MM.1S (cell line): Measurements from ENCODE around the gene PRKCG.

Experiments
- DNase-seq: peaks from one replicate; pipeline ENCODE4 v3.0.0-alpha.2; 2015
- H2AFZ ChIP-seq: fragments of 300-600 bp; sonication (generic); 2 replicates; pipeline ENCODE4 v1.6.0; 2016; ENCODE audit warnings: antibody characterized with exemption, low read length
- H3F3A ChIP-seq: fragments of 300-600 bp; sonication (generic); 2 replicates; pipeline ENCODE4 v1.6.1; 2016; ENCODE audit warnings: mild to moderate bottlenecking, antibody characterized with exemption, low read length, moderate library complexity, mixed read lengths; ENCODE audit not compliant: insufficient read depth
- H3K27ac ChIP-seq: fragments of 300-600 bp; sonication (generic); 2 replicates; pipeline ENCODE4 v1.5.1; 2016; ENCODE audit warnings: mild to moderate bottlenecking, low read length
- H3K27me3 ChIP-seq: fragments of 300-600 bp; sonication (generic); replicated peaks from 2 replicates; pipeline ENCODE4 v1.6.0; 2016; ENCODE audit warnings: low read length; ENCODE audit not compliant: insufficient read depth
- H3K36me3 ChIP-seq: fragments of 300-600 bp; sonication (generic); replicated peaks from 2 replicates; pipeline ENCODE4 v1.6.1; 2016; ENCODE audit warnings: mild to moderate bottlenecking, low read length, mixed read lengths; ENCODE audit not compliant: insufficient read depth
- H3K4me1 ChIP-seq: fragments of 300-600 bp; sonication (generic); 2 replicates; pipeline ENCODE4 v1.6.1; 2016; ENCODE audit warnings: low read length, mixed read lengths
- H3K4me2 ChIP-seq: fragments of 300-600 bp; sonication (generic); 2 replicates; pipeline ENCODE4 v1.6.0; 2016; ENCODE audit warnings: low read depth, low read length
- H3K4me3 ChIP-seq: fragments of 300-600 bp; sonication (generic); 2 replicates; pipeline ENCODE4 v1.5.1; 2016; ENCODE audit warnings: low read length, mixed read lengths
- H3K79me2 ChIP-seq: fragments of 300-600 bp; sonication (generic); 2 replicates; pipeline ENCODE4 v1.6.1; 2016; ENCODE audit warnings: mixed run types, low read length, mixed read lengths
- H3K9ac ChIP-seq: fragments of 300-600 bp; sonication (generic); 2 replicates; pipeline ENCODE4 v1.6.1; 2016; ENCODE audit warnings: low read length, mixed read lengths
- H3K9me2 ChIP-seq: fragments of 300-600 bp; sonication (generic); replicated peaks from 2 replicates; pipeline ENCODE4 v1.6.1; 2016; ENCODE audit warnings: mild to moderate bottlenecking, low read length, mixed read lengths; ENCODE audit not compliant: insufficient read depth
- H3K9me3 ChIP-seq: fragments of 300-600 bp; sonication (generic); replicated peaks from 2 replicates; pipeline ENCODE4 v1.6.1; 2016; ENCODE audit warnings: mild to moderate bottlenecking, low read length, mixed read lengths; ENCODE audit not compliant: insufficient read depth
- H4K20me1 ChIP-seq: fragments of 300-600 bp; sonication (generic); 2 replicates; pipeline ENCODE4 v1.6.1; 2016; ENCODE audit warnings: mild to moderate bottlenecking, low read length, moderate library complexity, mixed read lengths; ENCODE audit not compliant: insufficient read depth
- CTCF ChIP-seq: fragments of 300-600 bp; sonication (generic); IDR thresholded peaks from 2 replicates; pipeline ENCODE4 v1.5.1; 2016; ENCODE audit warnings: antibody characterized with exemption, low read length, mixed read lengths
- EZH2 ChIP-seq: fragments of 300-600 bp; sonication (generic); optimal IDR thresholded peaks from 2 replicates; pipeline ENCODE3; 2017; ENCODE audit warnings: low read depth, mild to moderate bottlenecking, antibody characterized with exemption, low read length, mixed read lengths
- EZH2phosphoT487 ChIP-seq: fragments of 300-600 bp; sonication (generic); IDR thresholded peaks from 2 replicates; pipeline ENCODE4 v1.6.1; 2018; ENCODE audit warnings: antibody characterized with exemption, low read length

PRKCG gene

GRCh38 chr19:53894707-53895106 lies 12.7 kb downstream of the PRKCG start:
- Histone ChIP-seq H2AFZ (no peak overlapping the region), H3K9me3 (no peaks in the 10 kb centered on the region), H3K4me1 (no peaks in the 10 kb centered on the region), H4K20me1 (no peaks in the 10 kb centered on the region), H3K27ac (no peak overlapping the region), H3K4me3 (no peak overlapping the region), H3K4me2 (no peak overlapping the region), H3F3A (no peaks in the 10 kb centered on the region), H3K9me2 (no peaks in the 10 kb centered on the region), H3K79me2 (no peaks in the 10 kb centered on the region), H3K9ac (no peak overlapping the region), H3K36me3 (no peaks in the 10 kb centered on the region), H3K27me3 (no peaks in the 10 kb centered on the region; the same call in 1 of the 2 replicates)
- no peak for DNase-seq
- no peak for TF ChIP-seq EZH2phosphoT487
- no peak for TF ChIP-seq CTCF
- no peak for TF ChIP-seq EZH2

- Histone ChIP-seq H3K9me3 (no peaks in the 10 kb centered on the region), H4K20me1 (no peaks in the 10 kb centered on the region), H3K27ac (no peak overlapping the region), H3K9ac (no peak overlapping the region), H3K36me3 (no peaks in the 10 kb centered on the region), H3K27me3 (no peaks in the 10 kb centered on the region; the same call in 1 of the 2 replicates), H3K9me2 (no peaks in the 10 kb centered on the region), H3K4me2 (no peak overlapping the region), H3K79me2 (no peaks in the 10 kb centered on the region), H3K4me1 (no peaks in the 10 kb centered on the region), H3F3A (no peaks in the 10 kb centered on the region), H3K4me3 (no peak overlapping the region), H2AFZ (no peak overlapping the region)
- no peak for DNase-seq
- TF ChIP-seq EZH2 (no peak), EZH2phosphoT487 (no peak), CTCF (no peak)
Observed at GRCh38 chr19:53896682-53897081, 14.7 kb downstream of the PRKCG start.

- Histone ChIP-seq H3K4me1 (no peaks in the 10 kb centered on the region), H3K9me3 (no peaks in the 10 kb centered on the region), H4K20me1 (no peaks in the 10 kb centered on the region), H3K9me2 (no peaks in the 10 kb centered on the region), H3K4me3 (no peak overlapping the region), H3F3A (no peaks in the 10 kb centered on the region), H2AFZ (no peak overlapping the region), H3K79me2 (no peaks in the 10 kb centered on the region), H3K27ac (no peak overlapping the region), H3K4me2 (no peak overlapping the region), H3K27me3 (no peaks in the 10 kb centered on the region; the same call in 1 of the 2 replicates), H3K9ac (no peak overlapping the region), H3K36me3 (no peaks in the 10 kb centered on the region)
- TF ChIP-seq CTCF = no peak
- no peak for DNase-seq
Observed at GRCh38 chr19:53897459-53897858, 15.5 kb downstream of the PRKCG start.
